SKM-1 (cell line): ENCODE measurements around the gene RAB11FIP4.
"Not testable (repeated sequence)": the region's sequence is repeated elsewhere in the genome, so short reads cannot be mapped to it uniquely, and the experiment has no call there.

Experiments
- DNase-seq: peaks from one replicate; lab custom pipeline; 2025; ENCODE audit not compliant: unreplicated experiment; lab: John Stamatoyannopoulos, UW

RAB11FIP4 gene

DNA sequence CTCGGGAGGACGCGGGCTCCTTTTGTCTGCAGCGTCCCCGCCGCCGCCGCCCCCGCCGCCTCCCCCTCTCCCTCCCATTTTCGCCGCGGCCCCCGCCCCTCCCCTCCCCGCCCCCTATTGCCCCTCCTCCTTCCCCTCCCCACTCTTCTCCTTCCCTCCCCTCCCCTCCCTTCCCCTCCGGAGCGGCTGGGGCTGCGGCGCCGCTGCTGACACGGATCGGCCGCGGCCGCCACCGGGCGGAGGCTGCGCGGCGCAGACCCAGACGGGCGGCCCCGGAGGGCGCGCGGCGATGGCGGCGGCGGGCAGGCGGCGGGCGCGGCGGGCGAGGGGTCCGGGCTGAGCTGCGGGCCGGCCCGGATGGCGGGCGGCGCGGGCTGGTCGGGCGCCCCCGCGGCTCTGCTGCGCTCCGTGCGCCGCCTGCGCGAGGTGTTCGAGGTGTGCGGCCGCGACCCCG, at the start of gene RAB11FIP4:
RAB11FIP4 (plus strand) TSS at position 180 of the 454 bp plus-strand sequence; CDS start at position 358, 178 bp downstream.
- no peak for DNase-seq

- not testable (repeated sequence) for DNase-seq
Measured at GRCh38 chr17:31345191-31345747, 46.2 kb upstream of the RAB11FIP4 start.

- DNase-seq = no peak
Measured at GRCh38 chr17:31349454-31349853, 42.0 kb upstream of the RAB11FIP4 start.

DNA sequence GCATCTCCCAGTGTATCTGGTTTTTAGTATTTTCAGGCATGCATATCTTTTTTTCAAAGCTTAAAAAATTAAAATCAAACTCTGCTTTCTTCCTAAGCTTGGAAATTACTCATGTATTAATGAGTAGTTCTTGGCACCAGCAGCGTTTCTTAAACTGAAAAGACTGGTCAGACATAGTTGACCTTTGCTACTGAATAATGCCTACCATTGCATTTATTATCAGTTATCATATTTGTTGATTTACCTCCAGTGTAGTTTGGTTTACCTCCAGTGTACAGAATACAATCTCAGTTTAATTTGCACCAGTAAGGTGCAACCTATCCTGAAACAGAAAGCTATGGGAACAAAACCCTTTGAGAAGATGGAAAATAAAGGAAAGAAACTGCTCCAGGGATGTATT, 35.5 kb upstream of the RAB11FIP4 start:
- no peak for DNase-seq

GRCh38 chr17:31357091-31357490, 34.4 kb upstream of the RAB11FIP4 start:
- no peak for DNase-seq

DNA sequence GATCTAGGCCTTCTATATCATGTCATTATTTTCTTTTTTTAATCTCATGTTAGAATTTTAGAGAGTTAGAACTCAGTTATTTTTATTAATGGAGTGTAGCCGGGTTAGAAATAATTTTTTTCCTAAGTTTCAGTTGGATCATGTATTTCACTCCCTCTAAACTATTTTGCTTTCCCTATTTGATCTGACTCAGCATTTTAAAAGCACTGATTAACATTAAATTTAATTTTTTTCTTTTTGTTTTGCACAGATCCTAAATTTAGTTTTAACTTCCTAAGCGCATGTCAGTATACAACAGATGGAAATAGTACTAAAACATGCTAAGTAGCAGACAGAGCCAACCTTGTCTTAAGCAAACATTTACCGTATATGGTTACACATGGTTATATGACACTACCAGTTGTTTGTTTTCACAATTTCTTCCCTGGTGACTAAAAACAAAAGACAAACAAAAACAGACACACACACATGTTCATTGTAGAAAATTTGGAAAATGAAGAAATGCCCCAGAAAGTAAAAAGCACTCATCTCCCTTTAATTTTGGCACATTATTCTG, 33.6 kb upstream of the RAB11FIP4 start:
- DNase-seq = no peak

- no peak for DNase-seq
Measured at GRCh38 chr17:31364012-31364411, 27.5 kb upstream of the RAB11FIP4 start.

GRCh38 chr17:31366088-31366487, 25.4 kb upstream of the RAB11FIP4 start:
- no peak for DNase-seq

DNA sequence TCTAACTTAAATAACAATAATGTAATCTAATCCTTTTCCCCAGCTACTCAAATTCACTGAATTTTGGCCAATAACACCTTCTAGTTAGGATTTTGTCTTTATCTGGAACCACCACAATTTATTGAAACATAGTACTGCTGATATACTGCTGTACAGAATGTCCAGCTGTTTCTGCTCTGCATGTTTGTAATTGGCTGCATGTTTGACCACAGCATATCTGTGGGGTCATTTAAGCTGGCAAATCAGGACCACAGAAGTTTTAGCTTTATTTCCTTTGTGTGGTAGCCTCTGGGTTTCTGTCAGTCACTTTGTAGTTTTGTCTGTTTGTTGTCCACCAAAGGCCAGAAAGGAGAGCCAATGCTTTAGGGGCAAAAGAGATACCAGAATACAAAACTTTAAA, 22.2 kb upstream of the RAB11FIP4 start:
- DNase-seq = no peak

DNA sequence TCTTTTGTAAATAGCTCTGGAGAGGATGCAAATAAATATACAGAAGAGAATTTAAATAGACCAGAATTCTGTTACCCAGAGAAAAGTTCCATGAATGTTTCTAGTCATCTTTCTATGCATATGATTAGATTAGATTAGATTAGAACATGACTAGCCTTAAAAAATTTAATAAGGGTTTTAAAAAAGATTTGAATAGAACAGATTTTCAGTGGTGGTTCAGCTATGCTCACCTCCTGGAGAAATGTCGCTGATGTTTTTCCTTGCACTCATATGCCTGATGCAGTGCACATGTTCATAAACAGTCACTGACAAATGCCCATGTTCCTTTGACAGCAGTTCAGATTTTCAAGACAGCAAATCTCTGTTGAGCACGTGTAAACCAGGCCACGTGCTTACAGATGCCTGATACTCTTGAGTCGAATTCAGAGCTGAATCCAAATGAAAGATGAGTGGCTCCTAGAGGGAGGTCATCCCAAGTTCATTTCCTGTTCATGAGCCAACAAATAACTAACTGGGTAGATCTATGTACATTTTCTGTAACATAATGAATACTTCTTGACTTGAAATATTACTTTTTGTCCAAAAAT, 19.9 kb upstream of the RAB11FIP4 start:
- no peak for DNase-seq

DNA sequence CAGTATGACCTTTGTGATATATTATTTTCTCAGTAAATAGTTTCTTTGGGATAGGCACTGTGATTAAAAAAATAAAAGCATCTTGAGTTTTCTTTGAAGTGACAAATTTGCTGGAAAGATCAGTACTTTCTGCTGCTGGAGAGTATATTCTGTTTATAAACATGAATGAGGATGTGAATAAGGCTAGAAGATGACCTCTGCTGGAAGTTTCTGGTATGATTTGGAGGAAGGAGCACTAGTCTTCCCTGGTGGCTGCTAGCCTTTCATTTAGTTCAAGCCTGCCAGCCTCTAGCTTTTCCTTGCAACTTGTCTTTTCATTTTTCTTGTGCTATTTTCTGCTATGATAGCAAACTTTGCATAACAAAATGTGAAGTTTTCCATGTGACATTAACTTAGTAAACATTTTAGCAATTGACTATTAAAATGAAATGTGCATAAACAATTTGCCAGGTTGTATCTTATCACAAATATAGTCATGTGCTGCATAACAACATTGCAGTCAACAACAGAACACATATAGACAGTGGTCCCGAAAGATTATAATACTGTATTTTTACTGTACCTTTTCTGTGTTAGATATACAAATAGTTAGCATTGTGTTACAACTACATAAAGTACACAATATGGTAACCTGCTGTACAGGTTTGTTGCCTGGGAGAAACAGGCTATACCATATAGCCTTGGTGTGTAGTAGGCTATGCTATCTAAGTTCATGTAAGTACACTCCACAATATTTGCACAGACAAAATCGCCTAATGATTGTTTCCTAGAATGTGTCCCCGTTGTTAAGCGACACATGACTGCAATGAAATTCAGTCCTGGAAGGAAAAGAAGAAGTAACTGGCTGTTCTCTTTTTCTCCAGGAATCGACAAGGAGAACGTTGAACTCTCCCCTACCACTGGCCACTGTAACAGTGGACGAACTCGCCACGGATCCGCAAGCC, 18.1 kb upstream of the RAB11FIP4 start:
- peak; percentile 92 for DNase-seq

- DNase-seq = peak; percentile 92
Measured at GRCh38 chr17:31374094-31374447, 17.4 kb upstream of the RAB11FIP4 start.

DNA sequence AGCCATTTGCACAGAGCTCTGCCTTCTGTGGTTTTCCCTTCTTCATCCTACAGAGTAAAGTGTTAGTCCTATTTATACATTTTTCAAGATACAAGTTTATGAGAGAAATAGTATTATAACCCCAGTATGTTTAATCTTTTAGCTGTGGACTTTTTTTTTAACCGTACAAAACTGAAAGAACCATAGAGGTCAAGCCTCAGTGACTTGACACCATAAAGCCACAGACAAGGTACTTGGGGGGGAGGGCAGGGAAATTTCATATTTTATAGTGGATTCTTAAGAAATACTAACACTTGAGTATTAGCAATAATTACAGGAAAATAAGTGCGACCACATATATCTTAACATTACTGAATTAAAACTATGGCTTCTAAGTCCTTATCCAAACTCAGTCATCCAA, 17.0 kb upstream of the RAB11FIP4 start:
- no peak for DNase-seq

DNA sequence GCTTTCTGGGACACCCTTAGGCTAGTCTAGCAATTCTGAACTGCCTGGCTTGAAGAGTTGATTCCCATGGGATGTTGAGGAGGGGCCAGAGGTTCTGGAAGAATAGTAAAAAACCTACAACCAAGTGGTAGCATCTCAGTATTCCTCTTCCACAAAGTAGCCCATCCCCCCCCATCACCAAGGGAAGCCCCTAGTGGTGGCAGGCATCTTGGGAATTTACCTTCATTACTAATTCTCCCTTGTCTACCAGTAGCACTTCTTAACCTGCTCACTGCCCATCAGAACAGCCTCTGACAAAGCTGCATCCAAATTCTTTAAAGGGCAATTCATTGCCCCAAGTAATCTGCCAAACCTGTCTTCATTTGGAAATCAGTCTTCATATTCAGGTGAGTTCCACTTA, 12.8 kb upstream of the RAB11FIP4 start:
- no peak for DNase-seq

DNA sequence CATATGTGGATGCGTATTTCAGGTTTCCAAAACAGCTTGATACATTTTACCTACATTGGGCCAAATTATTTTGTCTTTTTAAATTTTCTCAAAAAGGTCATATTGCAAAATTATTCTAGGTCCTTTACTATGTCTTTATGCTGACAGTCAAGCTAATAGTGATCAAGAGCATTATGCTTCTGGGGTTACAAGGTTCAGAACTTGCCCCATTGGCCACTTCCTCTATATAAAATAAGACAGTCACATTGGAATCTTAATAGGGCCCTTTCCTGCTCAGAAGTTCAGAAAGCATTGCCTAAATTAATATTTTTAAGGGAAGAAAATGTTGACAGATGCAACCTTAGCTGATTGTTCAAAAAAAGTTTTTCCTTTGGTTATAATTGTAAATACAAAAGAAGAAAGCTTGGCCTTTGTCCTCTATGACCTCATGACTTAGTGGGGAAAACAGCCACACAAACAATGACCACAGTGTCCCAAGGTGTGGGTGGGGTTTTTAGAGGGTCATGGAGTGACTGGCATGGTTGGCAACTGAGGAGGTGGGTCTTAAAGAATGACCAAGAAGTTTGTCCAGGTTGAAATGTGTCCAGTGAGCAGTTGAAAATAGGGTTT, 11.8 kb upstream of the RAB11FIP4 start:
- no peak for DNase-seq

DNA sequence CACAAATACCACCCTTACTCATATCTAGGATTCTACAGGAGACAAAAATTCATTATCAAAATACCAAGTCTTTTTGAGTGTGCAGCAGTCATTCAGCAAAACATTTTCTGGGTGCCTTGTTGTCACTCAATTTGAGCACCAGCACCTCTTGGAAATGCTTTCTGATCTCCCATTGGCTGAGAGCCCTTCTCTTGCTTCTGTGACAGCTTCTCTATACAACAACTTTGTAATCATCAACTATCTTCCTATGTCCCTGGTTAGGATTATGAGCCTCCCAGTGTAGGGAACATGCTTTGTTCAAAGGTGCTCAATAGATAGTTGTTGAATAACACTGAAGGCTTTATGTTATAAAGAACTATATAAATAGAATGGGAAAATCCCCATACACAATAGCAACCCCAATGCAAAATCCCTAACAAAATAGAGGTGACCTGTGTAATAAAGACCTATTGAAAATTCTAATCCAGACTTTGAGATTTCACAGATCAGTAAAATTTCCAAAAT, 10.3 kb upstream of the RAB11FIP4 start:
- DNase-seq = no peak

DNA sequence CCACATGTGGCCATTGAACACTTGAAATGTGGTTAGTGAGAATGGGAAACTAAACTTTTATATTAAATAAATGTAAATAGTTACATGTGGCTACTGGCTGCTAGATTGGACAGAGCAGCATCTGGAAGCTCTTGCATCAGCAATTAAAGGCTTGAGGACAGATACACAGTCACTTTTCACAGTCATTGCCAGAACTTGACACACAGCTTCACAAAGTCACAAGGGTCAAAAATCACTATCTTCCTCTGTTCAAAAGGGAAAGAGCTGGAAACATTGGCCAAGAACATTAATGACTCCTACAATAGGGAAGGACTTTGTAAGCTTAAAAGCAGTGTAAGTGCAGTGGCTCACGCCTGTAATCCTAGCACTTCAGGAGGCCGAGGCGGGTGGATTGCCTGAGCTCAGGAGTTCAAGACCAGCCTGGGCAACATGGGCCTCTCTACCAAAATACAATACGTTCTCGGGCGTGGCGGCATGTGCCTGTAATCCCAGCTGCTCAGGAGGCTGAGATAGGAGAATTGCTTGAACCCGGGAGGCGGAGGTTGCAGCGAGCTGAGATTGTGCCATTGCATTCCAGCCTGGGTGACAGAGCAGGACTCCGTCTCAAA, 8.7 kb upstream of the RAB11FIP4 start:
- not testable (repeated sequence) for DNase-seq

DNA sequence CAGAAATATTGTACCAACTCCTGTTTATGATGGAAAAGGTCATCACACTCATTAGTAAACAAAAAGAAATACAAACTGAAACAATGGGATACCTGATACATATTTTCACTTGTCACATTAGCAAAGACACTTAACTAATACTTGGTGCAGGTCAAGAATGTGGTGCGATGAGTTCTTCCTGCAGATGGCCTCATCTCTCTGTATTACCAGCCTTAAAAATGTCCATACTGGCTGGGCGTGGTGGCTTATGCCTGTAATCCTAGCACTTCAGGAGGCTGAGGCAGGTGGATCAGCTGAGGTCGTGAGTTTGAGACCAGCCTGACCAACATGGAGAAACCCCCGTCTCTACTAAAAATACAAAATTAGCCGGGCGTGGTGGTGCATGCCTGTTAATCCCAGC, 8.0 kb upstream of the RAB11FIP4 start:
- not testable (repeated sequence) for DNase-seq

DNA sequence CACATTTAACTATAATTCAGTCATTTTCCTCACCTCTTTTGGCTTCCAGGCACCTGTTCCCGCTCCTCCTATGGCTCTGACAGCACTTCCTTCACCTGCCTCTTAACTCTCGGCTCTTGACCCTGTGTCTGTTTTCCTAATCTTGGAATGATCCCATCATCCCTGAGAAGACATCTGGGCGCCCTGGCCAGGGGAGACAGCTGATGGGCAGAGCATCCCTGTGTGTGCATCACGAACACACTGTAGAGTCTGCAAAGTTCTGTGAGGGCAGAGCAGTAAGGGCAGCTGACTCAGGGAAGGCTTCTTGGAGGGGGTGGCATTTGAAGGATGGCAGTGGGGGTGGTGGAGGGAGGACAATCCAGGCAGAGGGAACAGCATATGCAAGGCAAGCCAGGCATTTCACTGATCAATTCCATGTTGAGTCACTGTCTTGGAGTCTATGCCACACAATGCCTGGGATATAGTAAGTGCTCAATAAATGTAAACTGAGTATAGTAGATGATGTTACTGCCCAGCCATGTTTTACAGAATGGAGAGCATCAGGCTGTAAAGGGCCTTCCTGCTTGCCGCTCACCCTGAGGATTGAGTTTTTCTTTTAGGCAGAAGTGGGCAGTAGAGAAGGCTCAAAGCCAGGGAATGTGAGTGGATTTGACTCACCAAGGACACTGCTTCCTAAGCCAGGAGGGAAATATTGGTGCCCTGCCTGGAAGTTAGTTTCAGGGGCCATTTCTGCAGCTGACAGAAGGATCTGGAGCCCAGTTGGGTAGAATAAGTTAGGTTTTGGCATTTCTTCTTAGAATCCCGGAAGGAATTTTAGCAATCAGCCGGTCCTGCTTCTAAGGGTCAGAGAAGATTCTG, 5.8 kb upstream of the RAB11FIP4 start:
- DNase-seq = no peak
